Activated T-cell treated with anti-CD3 and anti-CD28 coated beads for 24 hours (primary cell): ENCODE data around the gene GCLM.
"Not testable (repeated sequence)": the region's sequence is repeated elsewhere in the genome, so short reads cannot be mapped to it uniquely, and the experiment has no call there.

Experiments
- DNase-seq: peaks from one replicate; pipeline ENCODE4 v3.0.0-alpha.2; 2020; ENCODE audit warnings: low read depth

Gene GCLM

DNA sequence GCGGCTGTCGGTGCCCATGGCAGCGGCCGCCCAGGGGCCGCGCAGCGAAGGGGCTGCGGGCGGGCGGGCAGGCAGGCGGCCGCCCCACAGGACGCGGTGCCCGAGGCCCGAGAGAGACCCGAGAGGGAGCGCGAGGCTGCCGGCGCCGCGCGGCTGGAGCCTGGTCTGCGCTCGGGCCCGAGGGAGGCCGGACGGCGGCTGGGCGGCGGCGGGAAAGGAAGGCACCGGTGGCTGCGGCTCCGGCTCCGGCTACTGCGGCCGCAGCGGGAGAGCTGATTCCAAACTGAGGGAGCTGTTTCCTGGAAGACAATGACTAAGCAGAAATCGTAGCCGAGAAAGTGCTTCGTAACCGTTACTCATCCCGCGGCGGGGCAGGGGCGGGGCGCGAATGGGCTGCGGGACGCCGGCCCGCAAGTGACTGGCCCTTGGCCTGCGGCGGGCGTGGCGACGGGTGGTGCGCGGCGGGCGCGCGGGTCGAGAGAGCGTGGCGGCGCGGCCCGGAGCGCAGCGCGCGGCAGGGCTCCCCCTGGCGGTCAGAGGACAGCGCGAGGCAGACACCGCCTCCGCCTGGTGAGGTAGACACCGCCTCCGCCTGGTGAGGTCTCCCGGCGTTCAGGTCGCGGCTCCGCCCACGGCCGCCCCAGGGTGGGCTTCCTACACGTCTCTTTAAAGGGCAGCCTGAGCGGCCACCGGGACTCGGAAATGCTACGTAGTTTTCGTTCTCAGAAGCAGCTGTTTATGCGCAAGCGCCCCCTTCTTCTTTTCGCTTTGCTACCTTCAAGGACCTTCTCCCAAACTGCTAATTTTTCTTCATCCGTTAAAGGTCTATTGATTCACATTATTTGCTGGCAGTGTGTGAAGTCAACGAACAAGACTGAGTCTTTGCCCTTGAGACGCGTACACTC, at the start of gene GCLM:
Gene GCLM, minus strand, starts transcription at position 285 of the 905 bp plus-strand sequence. Its CDS starts 267 bp downstream, at position 18.
- DNase-seq = peak; percentile 88

- no peak for DNase-seq
These were observed 49.5 kb upstream of the GCLM start for GRCh38 chr1:93958726-93959100.

- no peak for DNase-seq
These were observed 48.9 kb upstream of the GCLM start for GRCh38 chr1:93958032-93958725.

DNA sequence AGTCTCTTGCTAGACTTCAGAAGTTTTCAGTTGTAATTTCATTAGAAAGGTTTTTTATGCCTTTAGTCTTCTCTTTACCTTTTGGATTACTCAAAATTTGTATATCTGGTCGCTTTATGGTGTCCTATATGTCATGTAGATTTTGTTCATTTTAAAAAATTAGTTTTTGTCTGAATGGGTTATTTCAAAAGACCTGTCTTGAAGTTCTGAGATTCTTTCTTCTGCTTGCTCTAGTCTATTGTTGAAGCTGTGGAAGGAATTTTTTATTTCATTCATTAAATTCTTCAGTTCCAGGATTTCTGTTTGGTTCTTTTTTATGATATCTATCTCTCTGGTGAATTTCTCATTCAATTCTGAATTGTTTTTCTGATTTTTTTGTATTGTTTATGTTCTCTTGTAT, 46.5 kb upstream of the GCLM start:
- no peak for DNase-seq

DNA sequence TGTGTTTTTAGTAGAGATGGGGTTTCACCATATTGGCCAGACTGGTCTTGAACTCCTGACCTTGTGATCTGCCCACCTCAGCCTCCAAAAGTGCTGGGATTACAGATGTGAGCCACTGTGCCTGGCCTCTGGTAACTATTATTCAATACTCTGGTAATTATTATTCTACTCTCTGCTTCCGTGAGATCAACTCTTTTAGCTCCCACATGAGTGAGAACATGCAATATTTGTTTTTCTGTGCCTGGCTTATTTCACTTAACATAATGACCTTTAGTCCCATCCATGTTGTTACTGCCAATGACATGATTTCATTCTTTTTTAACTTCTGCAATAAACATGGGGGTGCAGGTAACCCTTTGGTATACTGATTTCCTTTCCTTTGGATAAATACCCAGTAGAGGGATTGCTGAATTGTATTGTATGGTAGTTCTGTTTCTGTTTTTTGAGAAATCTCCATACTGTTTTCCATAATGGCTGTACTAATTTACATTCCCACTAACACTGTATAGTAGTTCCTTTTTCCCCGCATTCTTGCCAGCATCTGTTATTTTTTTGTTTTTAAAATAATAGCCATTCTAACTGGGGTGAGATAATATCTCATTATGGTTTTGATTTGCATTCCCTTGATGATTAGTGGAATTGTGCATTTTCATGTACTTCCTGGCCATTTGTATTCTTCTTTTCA, 37.9 kb upstream of the GCLM start:
- DNase-seq = not testable (repeated sequence)

- DNase-seq = no peak
These were observed 29.4 kb upstream of the GCLM start for GRCh38 chr1:93938461-93939145.

DNA sequence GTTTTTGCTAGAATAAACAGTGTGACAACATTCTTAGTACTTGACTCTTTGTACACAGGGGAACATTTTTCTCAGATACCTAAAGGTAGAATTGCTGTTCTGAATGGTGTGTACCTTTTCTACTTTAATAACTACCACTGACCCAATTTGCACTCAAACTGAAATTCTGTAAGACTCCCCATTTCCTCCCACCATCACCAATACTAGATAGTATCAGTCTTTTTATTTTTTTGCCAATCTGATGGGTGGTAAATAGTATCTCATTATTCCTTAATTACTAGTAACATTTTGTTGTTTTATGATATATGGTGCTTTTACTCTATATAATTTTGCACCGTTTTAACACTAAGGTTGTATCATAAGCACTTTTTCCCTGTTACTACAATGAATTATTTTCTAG, 28.8 kb upstream of the GCLM start:
- no peak for DNase-seq

GRCh38 chr1:93925206-93925605, 16.0 kb upstream of the GCLM start:
- DNase-seq = no peak

- no peak for DNase-seq
These were observed 10.6 kb upstream of the GCLM start for GRCh38 chr1:93919780-93920179.

GRCh38 chr1:93917302-93917701, 8.1 kb upstream of the GCLM start:
- DNase-seq = no peak

DNA sequence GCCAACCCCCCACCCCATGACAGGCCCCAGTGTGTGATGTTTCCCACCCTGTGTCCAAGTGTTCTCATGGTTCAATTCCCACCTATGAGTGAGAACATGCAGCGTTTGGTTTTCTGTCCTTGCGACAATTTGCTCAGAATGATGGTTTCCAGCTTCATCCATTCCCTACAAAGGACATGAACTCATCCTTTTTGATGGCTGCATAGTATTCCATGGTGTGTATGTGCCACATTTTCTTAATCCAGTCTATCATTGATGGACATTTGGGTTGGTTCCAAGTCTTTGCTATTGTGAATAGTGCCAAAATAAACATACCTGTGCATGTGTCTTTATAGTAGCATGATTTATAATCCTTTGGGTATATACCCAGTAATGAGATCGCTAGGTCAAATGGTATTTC, 1.6 kb upstream of the GCLM start:
- DNase-seq = not testable (repeated sequence)

DNA sequence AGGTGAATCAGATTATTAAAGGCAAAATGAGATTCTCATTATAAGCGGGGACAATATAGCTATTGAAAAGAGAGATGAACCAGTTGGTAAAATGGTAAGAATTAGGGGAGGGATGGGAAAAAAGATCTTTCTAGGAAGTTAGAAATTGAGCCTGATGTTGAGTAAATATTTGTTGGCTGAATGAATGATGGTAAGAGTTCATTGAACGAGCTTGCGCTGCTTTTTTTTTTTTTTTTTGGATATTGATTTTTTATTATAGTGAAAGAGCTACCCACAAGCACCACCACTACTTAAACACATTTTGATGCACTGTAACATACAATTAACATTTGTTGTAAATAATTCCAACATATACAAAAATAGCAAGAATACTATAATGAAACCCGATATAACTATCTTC, 1.1 kb upstream of the GCLM start:
- DNase-seq = no peak

GRCh38 chr1:93908394-93909145, 660 bp downstream of the GCLM start:
- peak; percentile 41 for DNase-seq

- DNase-seq = no peak
These were observed 1.5 kb downstream of the GCLM start for GRCh38 chr1:93907718-93908117.

GRCh38 chr1:93906480-93906879, 2.8 kb downstream of the GCLM start:
- no peak for DNase-seq

GRCh38 chr1:93905734-93906133, 3.5 kb downstream of the GCLM start:
- no peak for DNase-seq

DNA sequence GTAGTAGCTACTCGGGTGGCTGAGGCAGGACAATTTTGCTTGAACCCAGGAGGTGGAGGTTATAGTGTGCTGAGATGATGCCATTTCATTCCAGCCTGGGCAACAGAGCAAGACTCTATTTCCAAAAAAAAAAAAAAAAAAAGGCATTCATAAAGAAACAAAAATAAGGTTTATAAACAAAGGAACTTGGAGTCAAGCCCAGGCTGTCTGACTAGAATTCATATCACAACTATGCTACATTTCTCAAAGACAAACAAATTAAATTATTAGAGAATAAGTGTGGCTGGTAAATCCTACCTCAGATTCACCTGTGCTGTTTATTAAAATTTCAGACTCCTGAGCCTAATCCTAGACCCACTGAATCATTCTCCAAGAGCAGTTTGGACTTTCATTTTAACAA, 4.2 kb downstream of the GCLM start:
- DNase-seq = no peak

DNA sequence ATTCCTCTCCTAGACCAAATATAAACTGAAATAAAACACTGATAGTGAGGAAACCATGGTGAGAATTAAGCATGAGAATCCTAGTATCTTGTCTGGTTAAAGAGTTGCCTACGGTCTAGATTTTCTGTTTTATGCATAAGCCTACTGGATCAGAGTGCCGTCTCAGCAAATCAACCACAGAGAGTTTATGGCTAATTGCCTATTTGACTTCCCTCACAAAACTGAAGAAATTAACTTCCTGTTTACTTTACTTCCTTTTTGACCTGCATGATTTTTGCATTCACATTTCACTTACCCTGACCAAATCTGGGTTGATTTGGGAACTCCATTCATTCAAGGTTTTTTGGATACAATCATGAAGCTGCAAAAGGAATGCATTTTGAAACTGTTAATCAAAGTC, 5.0 kb downstream of the GCLM start:
- no peak for DNase-seq

GRCh38 chr1:93900723-93901504, 8.3 kb downstream of the GCLM start:
- no peak for DNase-seq

DNA sequence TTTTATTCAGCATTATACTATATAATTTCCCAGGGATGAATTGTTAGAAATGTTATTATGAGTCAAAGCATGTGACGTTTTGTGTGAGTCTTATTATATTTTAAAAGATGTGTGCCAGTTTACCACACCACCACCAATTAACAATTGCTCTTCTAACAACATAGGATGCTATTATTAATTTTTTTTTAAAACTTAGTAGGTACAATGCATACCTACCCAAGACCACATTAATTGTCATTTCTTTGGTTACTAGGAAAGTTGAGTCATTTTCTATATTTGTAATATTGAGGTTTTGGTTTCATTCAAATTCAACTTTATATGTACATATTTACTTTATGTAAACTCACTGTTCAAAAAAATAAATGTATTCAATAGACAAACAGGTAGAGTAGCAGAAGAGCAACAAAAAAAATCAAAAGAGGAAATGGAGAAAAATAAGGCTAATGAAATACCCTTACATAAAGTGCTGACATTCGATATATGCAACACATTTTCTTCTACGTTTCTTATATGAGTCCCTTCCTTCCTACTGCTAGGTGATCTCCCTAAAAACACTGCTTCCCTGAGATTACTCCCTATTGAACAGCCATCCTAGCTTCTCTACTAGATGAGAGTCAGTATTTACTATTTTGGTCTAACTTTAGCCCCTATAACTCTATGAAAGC, 9.6 kb downstream of the GCLM start:
- no peak for DNase-seq
